IPS DF 4.7 (cell line): ENCODE results near the gene CERT1.
"Not testable (repeated sequence)": the region's sequence is repeated elsewhere in the genome, so short reads cannot be mapped to it uniquely, and the experiment has no call there.

ENCODE experiments used
- DNase-seq: peaks from one replicate; pipeline ENCODE4 v3.0.0-alpha.2; 2013; ENCODE audit warnings: low spot score; ENCODE audit errors: extremely low read depth

CERT1 gene

DNA sequence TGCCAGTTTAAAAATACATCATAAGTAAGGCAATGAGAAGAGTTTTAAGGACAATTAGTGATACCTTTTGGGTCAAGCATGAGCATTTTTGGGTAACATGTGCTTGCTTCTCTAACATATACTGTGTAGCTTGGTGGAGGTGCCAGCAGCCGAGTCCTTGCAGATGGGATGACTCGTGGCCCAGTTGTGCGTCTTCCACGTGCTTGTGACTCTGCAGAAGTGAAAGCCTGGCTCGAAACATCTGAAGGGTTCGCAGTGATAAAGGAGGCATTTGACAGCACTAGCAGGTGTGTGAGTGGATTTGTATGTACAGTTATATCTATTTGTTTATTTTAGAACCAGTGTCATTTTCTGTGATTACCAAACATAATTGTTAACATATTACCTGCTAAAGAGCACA lies 156.2 kb downstream of the CERT1 start:
- no peak for DNase-seq

DNA sequence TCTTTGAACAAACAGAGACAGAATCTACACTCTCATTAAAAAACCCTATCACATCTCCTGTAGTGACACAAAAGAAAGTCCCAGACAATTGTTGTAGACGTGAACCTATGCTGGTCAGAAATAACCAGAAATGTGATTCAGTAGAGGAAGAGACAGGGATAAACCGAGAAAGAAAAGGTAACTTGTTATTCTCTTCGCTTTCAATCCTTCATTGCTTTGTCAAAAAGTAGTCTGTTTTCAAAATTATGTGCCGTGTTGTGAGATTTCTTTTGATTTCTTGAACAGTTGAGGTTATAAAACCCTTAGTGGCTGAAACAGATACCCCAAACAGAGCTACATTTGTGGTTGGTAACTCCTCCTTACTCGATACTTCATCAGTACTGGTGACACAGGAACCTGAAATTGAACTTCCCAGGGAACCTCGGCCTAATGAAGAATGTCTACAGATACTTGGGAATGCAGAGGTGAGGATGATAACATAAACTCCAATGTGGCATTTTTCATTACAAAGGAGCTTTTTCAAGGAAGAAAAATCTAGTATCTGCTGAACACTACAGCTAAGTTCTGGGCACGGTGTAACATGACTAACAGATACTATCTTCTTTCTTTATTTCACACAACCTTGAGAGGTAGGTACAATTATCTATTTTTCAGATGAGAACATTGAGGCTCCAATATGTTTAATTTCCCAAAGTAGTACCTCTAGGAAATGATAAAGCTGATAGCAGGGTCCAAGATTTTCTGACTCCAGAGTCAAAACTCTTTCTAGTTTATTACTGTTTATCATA lies 160.1 kb downstream of the CERT1 start:
- DNase-seq = no peak

- DNase-seq = no peak
Observed at GRCh38 chr5:75349663-75350062, 161.8 kb downstream of the CERT1 start.

DNA sequence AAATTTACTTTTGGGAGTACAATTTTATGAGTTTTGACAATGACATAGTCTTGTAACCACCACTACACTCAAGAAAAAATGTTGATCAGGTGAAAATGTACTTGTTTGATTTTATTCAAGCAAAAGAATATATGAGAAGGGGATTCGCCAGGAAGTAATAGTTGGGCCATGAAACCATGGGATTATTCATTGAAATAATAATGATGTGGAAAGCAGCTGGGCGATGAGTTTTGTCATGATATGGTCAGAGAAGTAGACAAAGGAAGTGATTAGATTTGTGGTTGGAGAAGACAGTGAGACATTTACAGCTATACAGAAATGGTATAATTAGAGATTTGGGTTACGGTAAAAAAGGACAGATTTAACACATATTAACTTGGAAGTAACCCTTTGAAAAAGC lies 163.2 kb downstream of the CERT1 start:
- no peak for DNase-seq

DNA sequence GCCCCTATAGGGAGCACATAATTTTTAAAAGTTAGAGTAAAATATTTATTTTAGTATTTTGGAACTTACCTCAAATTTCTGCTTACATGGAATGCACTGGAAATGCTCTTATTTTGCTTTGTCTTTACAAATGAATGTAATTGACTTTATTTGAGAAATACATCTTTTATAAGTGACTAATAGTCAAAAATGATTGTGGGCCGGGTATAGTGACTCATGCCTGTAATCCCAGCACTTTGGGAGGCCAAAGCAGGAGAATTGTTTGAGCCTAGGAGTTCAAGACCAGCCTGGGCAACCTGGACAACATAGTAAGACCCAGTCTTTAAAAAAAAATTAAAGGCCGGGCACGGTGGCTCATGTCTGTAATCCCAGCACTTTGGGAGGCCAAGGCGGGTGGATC lies 168.6 kb downstream of the CERT1 start:
- no peak for DNase-seq

- no peak for DNase-seq
Observed at GRCh38 chr5:75341934-75342333, 169.5 kb downstream of the CERT1 start.

GRCh38 chr5:75340714-75341478 lies 170.5 kb downstream of the CERT1 start:
- DNase-seq = no peak

GRCh38 chr5:75338408-75338807 lies 173.0 kb downstream of the CERT1 start:
- no peak for DNase-seq

GRCh38 chr5:75337366-75338021 lies 173.9 kb downstream of the CERT1 start:
- DNase-seq = no peak

DNA sequence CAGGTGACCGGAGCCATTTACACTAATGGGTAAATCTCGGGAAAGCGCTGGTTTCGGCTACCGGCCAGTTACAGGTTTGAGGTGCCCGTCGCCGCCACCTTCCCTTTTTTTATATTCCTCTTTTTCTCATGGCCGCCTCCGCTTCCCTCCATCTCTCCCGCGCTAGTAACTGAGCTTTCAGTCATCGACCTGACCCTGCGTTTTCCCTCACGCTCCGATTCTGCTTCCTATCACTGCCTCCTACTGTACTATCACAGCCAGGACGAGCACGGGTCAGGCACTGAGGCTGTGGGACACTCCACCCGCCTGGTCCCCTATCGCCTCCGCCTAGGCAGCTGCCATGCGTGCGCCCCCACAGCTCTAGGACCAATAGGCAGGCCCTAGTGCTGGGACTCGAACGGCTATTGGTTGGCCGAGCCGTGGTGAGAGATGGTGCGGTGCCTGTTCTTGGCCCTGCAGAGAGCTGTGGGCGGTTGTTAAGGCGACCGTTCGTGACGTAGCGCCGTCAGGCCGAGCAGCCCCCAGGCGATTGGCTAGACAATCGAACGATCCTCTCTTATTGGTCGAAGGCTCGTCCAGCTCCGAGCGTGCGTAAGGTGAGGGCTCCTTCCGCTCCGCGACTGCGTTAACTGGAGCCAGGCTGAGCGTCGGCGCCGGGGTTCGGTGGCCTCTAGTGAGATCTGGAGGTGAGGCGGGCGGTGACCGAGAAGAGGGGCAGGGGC lies 174.7 kb downstream of the CERT1 start, which contains the start of gene HMGCR:
Gene HMGCR, plus strand, starts transcription at position 606 of the 722 bp plus-strand sequence. CDS start 5,386 bp downstream, outside the sequence.
- DNase-seq = peak; percentile 98

GRCh38 chr5:75335952-75336614 lies 175.3 kb downstream of the CERT1 start:
- no peak for DNase-seq

DNA sequence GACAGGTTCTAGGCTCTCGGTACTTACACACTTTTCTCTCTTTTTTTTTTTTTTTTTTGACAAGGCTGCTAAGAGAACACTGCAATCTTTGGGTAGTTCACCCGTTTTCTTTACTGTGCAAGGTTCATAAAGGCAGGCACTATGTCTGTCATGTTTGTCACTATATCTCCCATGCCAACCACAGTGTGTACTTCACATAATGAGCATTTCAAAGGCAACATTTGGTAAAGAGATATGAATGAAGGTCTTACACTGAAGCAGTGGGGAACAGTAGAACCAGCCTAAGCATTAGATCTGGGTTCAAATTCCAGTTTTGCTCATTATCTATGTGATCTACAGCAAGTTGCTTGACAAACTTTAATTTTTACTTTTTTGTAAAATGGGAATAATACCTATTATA lies 175.9 kb downstream of the CERT1 start:
- DNase-seq = no peak

DNA sequence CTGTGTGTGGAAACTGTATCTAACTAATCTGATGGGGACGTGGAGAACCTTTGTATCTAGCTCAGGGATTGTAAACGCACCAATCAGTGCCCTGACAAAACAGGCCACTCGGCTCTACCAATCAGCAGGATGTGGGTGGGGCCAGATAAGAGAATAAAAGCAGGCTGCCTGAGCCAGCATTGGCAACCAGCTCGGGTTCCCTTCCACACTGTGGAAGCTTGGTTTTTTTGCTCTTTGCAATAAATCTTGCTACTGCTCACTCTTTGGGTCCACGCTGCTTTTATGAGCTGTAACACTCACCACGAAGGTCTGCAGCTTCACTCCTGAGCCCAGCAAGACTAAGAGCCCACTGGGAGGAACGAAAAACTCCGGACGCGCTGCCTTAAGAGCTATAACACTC lies 177.0 kb downstream of the CERT1 start:
- not testable (repeated sequence) for DNase-seq

- not testable (repeated sequence) for DNase-seq
Observed at GRCh38 chr5:75333759-75334158, 177.7 kb downstream of the CERT1 start.

DNA sequence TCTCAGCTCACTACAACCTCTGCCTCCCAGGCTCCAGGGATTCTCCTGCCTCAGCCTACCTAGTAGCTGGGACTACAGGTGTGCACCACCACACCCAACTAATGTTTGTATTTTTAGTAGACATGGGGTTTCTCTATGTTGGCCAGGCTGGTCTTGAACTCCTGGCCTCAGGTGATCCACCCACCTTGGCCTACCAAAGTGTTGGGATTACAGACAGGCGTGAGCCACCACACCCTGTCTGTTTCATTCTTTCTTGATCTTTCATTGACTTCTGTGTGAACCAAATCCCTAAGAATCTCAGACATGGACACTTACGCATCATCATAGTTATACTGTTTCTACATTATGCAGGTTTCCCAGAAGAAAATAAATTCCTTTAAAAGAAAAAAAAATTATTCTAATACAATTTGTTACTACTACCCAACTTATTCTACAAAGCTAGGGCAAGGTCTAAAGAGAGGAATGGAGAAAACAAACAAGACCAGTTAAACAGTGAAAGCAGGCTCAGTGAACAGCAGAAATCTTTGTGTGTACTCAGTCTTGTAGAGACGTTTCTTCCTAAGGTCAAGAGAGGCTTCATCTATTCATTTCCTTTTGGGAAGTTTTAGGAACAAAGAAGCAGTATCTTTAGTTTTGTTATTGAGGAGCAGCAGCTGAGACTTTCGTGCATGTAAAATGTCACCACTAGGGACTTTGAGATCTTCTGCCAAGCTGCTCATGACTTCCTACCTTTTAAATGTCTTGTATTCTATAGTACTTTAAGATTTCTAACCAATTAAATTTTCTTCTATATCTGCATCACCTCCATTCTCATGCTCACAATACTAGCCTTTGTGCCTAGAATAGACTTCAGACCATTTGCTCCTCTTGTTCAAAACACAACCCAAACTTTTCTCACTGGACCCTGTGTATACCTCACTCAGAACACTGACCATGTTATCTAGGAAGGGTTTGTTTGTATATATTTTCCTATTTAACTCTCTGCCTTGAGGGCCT lies 180.0 kb downstream of the CERT1 start:
- DNase-seq = no peak

- DNase-seq = no peak
Observed at GRCh38 chr5:75330404-75330803, 181.0 kb downstream of the CERT1 start.
